Right cardiac atrium (tissue), 5 donors: ENCODE results near the gene NFS1. TPM values are rescaled to one million over a fixed set of nuclear protein-coding genes. Genes with fewer than 3 reads are reported as not detected.

ENCODE experiments used
- ATAC-seq, 2 donors: fragments of 200-7000 bp; cut with Tn5 transposase; one replicate each; pipeline versions ENCODE4 v1.8.0 to v1.9.1; 2020; ENCODE audit warnings: moderate library complexity in 2 of 2, mild to moderate bottlenecking in 1 of 2
- DNase-seq, 3 donors: peaks; one replicate each; pipeline ENCODE4 v3.0.0-alpha.2; 2020
- H3K27ac ChIP-seq: one replicate; pipeline ENCODE4 v1.5.1; 2013; ENCODE audit warnings: mild to moderate bottlenecking, low read length, control low read depth, moderate library complexity
- H3K27me3 ChIP-seq: one replicate; pipeline ENCODE4 v1.6.1; 2013; ENCODE audit not compliant: control insufficient read depth, insufficient read depth
- H3K4me1 ChIP-seq: one replicate; pipeline ENCODE4 v1.6.1; 2013; ENCODE audit warnings: low read length; ENCODE audit not compliant: control insufficient read depth, insufficient read depth
- H3K4me3 ChIP-seq: one replicate; pipeline ENCODE4 v1.5.1; 2013; ENCODE audit warnings: low read length, control low read depth
- H3K9me3 ChIP-seq: one replicate; pipeline ENCODE4 v1.6.1; 2013; ENCODE audit warnings: low read length; ENCODE audit not compliant: control insufficient read depth
- WGBS: extraction: QIAGEN DNeasy Blood & Tissue Kit; methylation state at CpG from one replicate; pipeline ENCODE4 v1.1.7; 2013; 5-methylcytosine and 5-hydroxymethylcytosine counted together
- intact Hi-C, 4 donors: fragments of 100-400 bp; cut with DNase I; formaldehyde crosslinking; loops; one replicate each; pipeline versions ENCODE4 v1.11.0 to v1.14.0; 2022 to 2023
- polyA plus RNA-seq: library from polyadenylated mRNA; stranded (reverse); fragments of 200-250 nt; gene quantifications from one replicate; pipeline ENCODE4 v1.2.3, GENCODE V29; 2013
- total RNA-seq, 4 donors: library from RNA; stranded (reverse); fragmentation: NEBNext Ultra II Directional; extraction: Animal tissue kit (Norgen Biotek cat#: 25700); gene quantifications; one replicate each; pipeline ENCODE4 v1.2.1, GENCODE V29; 2021
- donor health status: healthy with polysubstance abuse.
- donor health status: DM: no; HTN: yes; CAD: no.
- donor health status: DM: no; HTN: no; CAD: no.
- donor health status: DM: no; HTN: yes; CAD: no; lungs with severe emphysema.
- donor health status: DM: yes; HTN: yes; CAD: no.

NFS1 gene
- total and polyA plus RNA-seq, 5 donors, result 29.2 to 41.7 (median 36.5) TPM

GRCh38 chr20:35663516-35664465, 35.4 kb downstream of the NFS1 start:
- Histone ChIP-seq H3K27me3 (no peaks in the 10 kb centered on the region), H3K4me1 (peaks cover 5% of the 10 kb centered on the region), H3K27ac (peak overlapping the region; percentile 92), H3K4me3 (peak overlapping the region; percentile 72), H3K9me3 (no peaks in the 10 kb centered on the region)
- DNase-seq, result peak in 1 of 3 donors; percentile 27
- intact Hi-C loops, result no loop called here
- under 1% methylated on average over 28 of the region's 28 CpGs for WGBS
- ATAC-seq, result peak; percentile 22 to 33

- H3K9me3 ChIP-seq, result no peaks in the 10 kb centered on the region
- intact Hi-C loops, result no loop called here
- peak overlapping the region; percentile 41 for H3K4me3 ChIP-seq
- H3K27me3 ChIP-seq, result no peaks in the 10 kb centered on the region
- no peak for ATAC-seq
- DNase-seq, result no peak
- 26% methylated on average over 2 of the region's 2 CpGs for WGBS
- peaks cover 5% of the 10 kb centered on the region for H3K4me1 ChIP-seq
- no peak overlapping the region for H3K27ac ChIP-seq
Observed at GRCh38 chr20:35662551-35662950, 36.6 kb downstream of the NFS1 start.

GRCh38 chr20:35661908-35662307, 37.2 kb downstream of the NFS1 start:
- no peaks in the 10 kb centered on the region for H3K27me3 ChIP-seq
- no peaks in the 10 kb centered on the region for H3K9me3 ChIP-seq
- no peak overlapping the region for H3K27ac ChIP-seq
- H3K4me3 ChIP-seq, result peak overlapping the region; percentile 23
- no peak for ATAC-seq
- DNase-seq, result no peak
- WGBS, result 35% methylated on average over 3 of the region's 3 CpGs
- intact Hi-C loops, result no loop called here
- peaks cover 5% of the 10 kb centered on the region for H3K4me1 ChIP-seq

DNA sequence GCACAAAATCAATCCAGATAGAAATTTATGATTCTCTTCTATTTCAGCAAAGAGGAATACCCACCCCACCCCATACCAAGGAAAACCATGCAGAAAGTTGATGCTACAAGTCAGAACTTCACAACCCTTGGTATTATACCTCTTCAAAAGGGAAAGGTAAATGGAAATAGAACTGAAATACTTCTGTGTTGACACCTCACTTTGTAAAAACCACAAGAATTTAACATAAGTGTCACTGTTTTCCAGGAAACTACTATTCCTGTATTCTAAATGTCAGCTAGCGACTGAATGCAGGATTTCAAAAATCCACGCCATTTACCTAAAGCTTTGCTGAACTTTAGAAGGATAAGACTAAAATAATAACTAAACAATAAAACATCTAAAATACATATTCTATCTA, 38.1 kb downstream of the NFS1 start:
- 88% methylated on average over 2 of the region's 2 CpGs for WGBS
- Histone ChIP-seq H3K4me3 (peak overlapping the region; percentile 23), H3K9me3 (no peaks in the 10 kb centered on the region), H3K27ac (no peak overlapping the region), H3K4me1 (peaks cover 5% of the 10 kb centered on the region), H3K27me3 (no peaks in the 10 kb centered on the region)
- DNase-seq (no peak), ATAC-seq (no peak)
- intact Hi-C loops, result no loop called here

DNA sequence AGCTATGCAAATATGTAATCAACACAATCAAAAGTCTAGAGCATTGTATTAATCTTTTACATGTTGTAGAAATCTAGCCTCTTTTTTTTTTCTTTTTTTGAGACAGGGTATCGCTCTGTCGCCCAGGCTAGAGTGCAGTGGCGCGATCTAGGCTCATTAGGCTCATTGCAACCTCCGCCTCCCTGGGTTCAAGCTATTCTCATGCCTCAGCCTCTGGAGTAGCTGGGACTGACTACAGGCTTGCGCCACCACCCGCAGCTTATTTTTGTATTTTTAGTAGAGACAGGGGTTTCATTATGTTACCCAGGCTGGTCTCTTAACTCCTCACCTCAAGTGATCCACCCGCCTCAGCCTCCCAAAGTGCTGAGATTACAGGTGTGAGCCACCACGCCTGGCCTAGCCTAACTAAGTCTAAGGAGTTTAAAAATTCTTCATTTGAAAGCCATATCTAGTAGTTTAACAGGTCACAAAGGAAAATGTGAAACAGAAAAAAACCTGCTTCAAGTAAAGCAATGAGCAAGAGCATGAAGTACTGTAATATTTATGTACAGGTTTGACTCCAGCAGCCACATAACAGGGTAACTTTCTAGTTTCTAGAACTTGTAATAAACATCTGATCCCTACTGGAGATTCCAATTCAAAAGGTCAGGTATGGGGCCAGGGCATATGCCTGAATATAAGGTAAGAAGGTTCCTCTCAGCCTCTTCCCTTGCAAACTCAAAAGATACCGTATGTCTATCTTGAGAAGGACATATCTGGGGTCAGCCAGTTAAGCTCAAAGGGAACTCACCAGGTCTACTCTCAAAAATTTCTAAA, 38.8 kb downstream of the NFS1 start:
- no peak for DNase-seq
- Histone ChIP-seq H3K4me1 (peaks cover 5% of the 10 kb centered on the region), H3K27ac (no peak overlapping the region), H3K4me3 (no peak overlapping the region), H3K9me3 (no peaks in the 10 kb centered on the region), H3K27me3 (no peaks in the 10 kb centered on the region)
- WGBS, result 90% methylated on average over 10 of the region's 10 CpGs
- no peak for ATAC-seq
- intact Hi-C loops, result no loop called here

DNA sequence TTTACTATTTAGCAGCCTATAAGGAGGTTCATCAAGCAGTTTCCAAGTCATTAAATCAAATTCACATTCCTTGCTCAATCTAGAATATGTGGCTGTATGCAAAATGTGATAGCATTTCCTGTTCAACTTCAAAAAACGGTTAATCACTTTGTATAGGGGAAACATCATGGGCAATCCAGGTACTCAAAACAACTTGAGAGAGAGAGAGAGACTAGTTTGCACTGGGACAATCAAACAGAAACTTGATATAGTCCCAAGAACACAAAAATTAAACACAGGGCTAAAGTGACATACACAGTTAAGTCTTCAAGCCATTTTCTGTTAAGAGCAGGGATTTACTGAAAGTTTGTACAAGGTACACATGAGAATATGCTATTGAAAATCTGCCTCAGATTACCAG, 41.9 kb downstream of the NFS1 start:
- intact Hi-C loops, result no loop called here
- Histone ChIP-seq H3K27ac (no peak overlapping the region), H3K9me3 (no peaks in the 10 kb centered on the region), H3K27me3 (no peaks in the 10 kb centered on the region), H3K4me3 (no peak overlapping the region), H3K4me1 (peaks cover 5% of the 10 kb centered on the region)
- ATAC-seq (no peak), DNase-seq (no peak)
- 21% methylated on average over 1 of the region's 1 CpG for WGBS

- no peak for ATAC-seq
- Histone ChIP-seq H3K4me3 (no peak overlapping the region), H3K9me3 (no peaks in the 10 kb centered on the region), H3K27me3 (no peaks in the 10 kb centered on the region), H3K4me1 (peaks cover 5% of the 10 kb centered on the region), H3K27ac (no peak overlapping the region)
- no peak for DNase-seq
- 93% methylated on average over 9 of the region's 9 CpGs for WGBS
- intact Hi-C loops, result no loop called here
Observed at GRCh38 chr20:35654415-35654814, 44.7 kb downstream of the NFS1 start.

DNA sequence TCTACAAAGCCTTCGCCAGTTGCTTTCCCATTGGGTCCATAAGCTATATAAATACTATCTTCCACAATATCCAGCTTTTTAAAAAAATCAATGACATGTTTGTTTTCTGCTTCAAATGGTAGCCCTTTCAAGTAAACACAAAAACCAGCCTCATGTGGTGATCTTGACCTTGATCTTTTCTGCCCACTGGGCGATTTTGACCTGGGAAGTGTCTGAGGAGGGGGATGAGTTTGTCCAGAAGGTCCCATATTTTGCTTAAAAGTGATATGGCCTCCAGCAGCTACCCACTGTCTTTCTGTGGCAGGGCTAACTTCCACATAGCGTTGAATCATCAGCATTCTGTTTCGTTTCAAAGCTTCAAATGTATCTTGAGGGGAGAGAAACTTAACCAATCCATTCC, 45.3 kb downstream of the NFS1 start:
- H3K27ac ChIP-seq, result no peak overlapping the region
- peaks cover 5% of the 10 kb centered on the region for H3K4me1 ChIP-seq
- no peak overlapping the region for H3K4me3 ChIP-seq
- no peaks in the 10 kb centered on the region for H3K27me3 ChIP-seq
- intact Hi-C loops, result no loop called here
- WGBS, result 90% methylated on average over 4 of the region's 4 CpGs
- H3K9me3 ChIP-seq, result no peaks in the 10 kb centered on the region
- DNase-seq (no peak), ATAC-seq (no peak)

DNA sequence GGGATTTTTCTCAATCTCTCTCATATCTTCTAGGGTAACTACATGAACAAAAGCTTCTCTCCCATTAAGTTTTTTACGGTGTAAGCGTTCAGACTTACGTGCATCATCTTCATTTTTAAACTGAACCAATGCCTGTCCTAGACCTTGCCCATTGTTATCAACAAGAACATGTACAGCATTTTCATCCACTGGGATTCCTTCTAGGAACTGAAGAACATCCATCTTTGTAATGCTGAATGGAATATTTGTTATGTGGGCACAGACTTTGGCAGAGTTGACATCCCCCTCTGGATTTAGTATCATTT, 45.8 kb downstream of the NFS1 start:
- WGBS, result 98% methylated on average over 3 of the region's 3 CpGs
- Histone ChIP-seq H3K9me3 (no peaks in the 10 kb centered on the region), H3K27ac (no peak overlapping the region), H3K4me1 (peaks cover 5% of the 10 kb centered on the region), H3K27me3 (no peaks in the 10 kb centered on the region), H3K4me3 (no peak overlapping the region)
- ATAC-seq (no peak), DNase-seq (no peak)
- intact Hi-C loops, result no loop called here

DNA sequence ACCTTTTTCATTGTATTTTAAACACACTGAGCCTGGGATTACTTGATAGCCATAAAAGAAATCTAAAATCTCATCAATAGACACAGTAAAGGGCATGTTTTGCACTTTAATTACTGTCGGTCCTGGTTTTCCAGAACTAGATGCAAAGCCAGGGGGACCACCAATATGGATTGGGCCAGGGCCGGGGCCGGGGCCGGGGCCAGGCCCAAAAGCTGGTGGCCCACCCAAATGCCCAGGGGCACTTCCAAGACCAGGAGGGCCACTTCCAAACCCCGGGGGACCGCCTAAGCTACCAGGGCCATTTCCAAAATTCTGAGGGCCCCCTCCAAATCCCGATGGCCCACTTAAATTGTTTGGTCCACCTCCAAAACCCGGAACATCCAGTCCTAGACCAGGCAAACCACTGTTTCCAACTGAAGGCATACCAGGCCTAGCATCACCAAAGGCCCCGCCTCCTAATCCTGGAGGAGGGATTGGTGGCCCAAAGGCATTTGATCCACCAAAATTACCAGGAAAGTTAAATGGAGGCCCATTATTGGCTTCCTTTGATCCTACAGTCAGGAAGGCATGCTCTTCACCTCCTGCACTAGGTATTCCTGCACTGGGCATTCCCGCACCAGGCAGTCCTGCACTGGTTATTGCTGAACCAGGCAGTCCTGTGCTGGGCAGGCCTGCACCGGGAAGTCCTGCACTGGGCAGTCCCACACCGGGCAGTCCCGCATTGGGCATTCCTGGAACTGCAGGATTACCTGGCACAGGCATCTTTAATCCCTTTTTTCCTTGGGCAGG, 46.3 kb downstream of the NFS1 start:
- no peaks in the 10 kb centered on the region for H3K27me3 ChIP-seq
- H3K4me1 ChIP-seq, result peaks cover 5% of the 10 kb centered on the region
- peak; percentile 11 to 41 for ATAC-seq

DNA sequence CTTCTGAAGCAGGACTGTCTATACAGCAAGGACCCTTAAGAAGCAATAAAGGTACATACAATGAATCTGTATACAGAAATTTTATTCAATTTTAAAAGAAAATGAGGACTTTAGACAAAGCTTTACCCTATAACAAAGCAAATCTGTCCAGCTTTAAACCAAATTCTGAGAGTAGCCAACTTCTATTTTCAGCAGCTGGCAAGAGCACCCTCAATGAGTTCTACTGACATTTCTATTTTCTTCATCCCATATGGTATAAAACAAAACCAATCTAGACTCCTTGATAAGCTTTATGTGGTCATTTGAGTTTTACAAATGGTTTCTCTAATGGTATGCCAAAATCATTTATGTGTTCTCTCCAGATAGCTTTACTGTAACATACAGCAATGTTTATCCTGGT, 47.2 kb downstream of the NFS1 start:
- H3K27ac ChIP-seq, result no peak overlapping the region

More for the DNA sequence above, 46.3 kb downstream of the NFS1 start:
- intact Hi-C loops, result no loop called here
- no peaks in the 10 kb centered on the region for H3K9me3 ChIP-seq
- no peak for DNase-seq
- H3K27ac ChIP-seq, result no peak overlapping the region
- 97% methylated on average over 13 of the region's 13 CpGs for WGBS
- no peak overlapping the region for H3K4me3 ChIP-seq

More for the DNA sequence above, 47.2 kb downstream of the NFS1 start:
- ATAC-seq (no peak), DNase-seq (no peak)
- Histone ChIP-seq H3K4me3 (no peak overlapping the region), H3K9me3 (no peaks in the 10 kb centered on the region), H3K27me3 (no peaks in the 10 kb centered on the region), H3K4me1 (peaks cover 5% of the 10 kb centered on the region)
- intact Hi-C loops, result no loop called here
